K562 (cell line): ENCODE measurements around the gene C6orf89. TPM values are rescaled to one million over a fixed set of nuclear protein-coding genes. Genes with fewer than 3 reads are reported as not detected.

Source experiments
- CLOCK ChIP-seq: fragments of 250-450 bp; sonication (Bioruptor Pico); IDR thresholded peaks from 2 replicates; pipeline ENCODE4 v1.4.0; 2020; ENCODE audit warnings: mild to moderate bottlenecking, moderate library complexity, borderline replicate concordance
- CREBBP ChIP-seq: IDR thresholded peaks from one replicate; pipeline ENCODE4 v1.6.1; 2012; ENCODE audit warnings: low read depth, mild to moderate bottlenecking, control low read depth, inconsistent platforms, low read length
- DMBX1 ChIP-seq: fragments of 250-450 bp; sonication (Bioruptor Pico); IDR thresholded peaks from 2 replicates; pipeline ENCODE4 v1.8.0; 2022; ENCODE audit warnings: inconsistent platforms, mild to moderate bottlenecking, moderate library complexity, borderline replicate concordance
- HBP1 ChIP-seq: fragments of 450-650 bp; formaldehyde crosslinking; IDR thresholded peaks from 2 replicates; pipeline ENCODE4 v1.4.0; 2022; ENCODE audit warnings: missing genetic modification characterization
- HDGF ChIP-seq: fragments of 450-650 bp; IDR thresholded peaks from 2 replicates; pipeline ENCODE4 v1.6.1; 2016
- IRF2 ChIP-seq: sonication (generic); formaldehyde crosslinking; IDR thresholded peaks from 2 replicates; pipeline ENCODE4 v1.8.1; 2022; ENCODE audit warnings: mild to moderate bottlenecking, missing genetic modification reagents
- LARP7 ChIP-seq: fragments of 450-650 bp; IDR thresholded peaks from 2 replicates; pipeline ENCODE4 v1.6.1; 2016
- MBD2 ChIP-seq: sonication (generic); IDR thresholded peaks from 2 replicates; pipeline ENCODE4 v1.6.1; 2016; ENCODE audit warnings: low read depth, borderline replicate concordance
- NCOA2 ChIP-seq, 2 experiments: fragments of 450-650 bp; IDR thresholded peaks; 2 replicates each; pipeline ENCODE4 v1.6.1; 2018; ENCODE audit warnings: mild to moderate bottlenecking in 2 of 2, moderate library complexity in 1 of 2; ENCODE audit not compliant: partially characterized antibody in 2 of 2
- POLR2G ChIP-seq: fragments of 200-400 bp; formaldehyde crosslinking; IDR thresholded peaks from 2 replicates; pipeline ENCODE4 v1.6.1; 2017; ENCODE audit warnings: low read depth, mild to moderate bottlenecking, antibody characterized with exemption, low read length, moderate library complexity
- PTTG1 ChIP-seq: fragments of 450-650 bp; IDR thresholded peaks from 2 replicates; pipeline ENCODE4 v1.6.1; 2016; ENCODE audit warnings: low read depth, mild to moderate bottlenecking, missing genetic modification characterization, missing compliant biosample characterization
- RFX5 ChIP-seq: IDR thresholded peaks from 2 replicates; pipeline ENCODE4 v1.6.1; 2011; ENCODE audit warnings: low read depth, mild to moderate bottlenecking, improper control_type of control experiment, low read length
- SAFB ChIP-seq: fragments of 200-400 bp; formaldehyde crosslinking; IDR thresholded peaks from 2 replicates; pipeline ENCODE4 v1.6.1; 2017; ENCODE audit warnings: low read depth, low read length, borderline replicate concordance
- SMAD1 ChIP-seq: fragments of 150-350 bp; IDR thresholded peaks from 2 replicates; pipeline ENCODE4 v1.6.1; 2014; ENCODE audit warnings: low read length, low read depth; ENCODE audit not compliant: partially characterized antibody
- SMAD4 ChIP-seq: fragments of 250-450 bp; sonication (Bioruptor Pico); conservative IDR thresholded peaks from 2 replicates; pipeline ENCODE4 v1.8.0; 2021; ENCODE audit warnings: inconsistent platforms, mild to moderate bottlenecking, moderate library complexity
- TAF7 ChIP-seq: fragments of 450-650 bp; IDR thresholded peaks from 2 replicates; pipeline ENCODE4 v1.6.1; 2016; ENCODE audit warnings: missing genetic modification characterization, missing compliant biosample characterization
- TBL1XR1 ChIP-seq, 2 experiments: IDR thresholded peaks; 2 replicates each; pipeline ENCODE4 v1.6.1; 2012; ENCODE audit warnings: improper control_type of control experiment in 2 of 2, low read length in 2 of 2, mild to moderate bottlenecking in 1 of 2
- U2AF2 ChIP-seq: fragments of 200-400 bp; formaldehyde crosslinking; optimal IDR thresholded peaks from 2 replicates; pipeline ENCODE3; 2017; ENCODE audit warnings: low read depth, mild to moderate bottlenecking, low read length
- YBX1 ChIP-seq: fragments of 450-650 bp; IDR thresholded peaks from 2 replicates; pipeline ENCODE4 v1.7.1; 2016; ENCODE audit warnings: mild to moderate bottlenecking
- ZC3H4 ChIP-seq: sonication (generic); formaldehyde crosslinking; IDR thresholded peaks from 2 replicates; pipeline ENCODE4 v1.9.0; 2021; ENCODE audit warnings: missing genetic modification reagents, borderline replicate concordance
- ZFX ChIP-seq: sonication (generic); formaldehyde crosslinking; IDR thresholded peaks from 2 replicates; pipeline ENCODE4 v1.8.0; 2022; ENCODE audit warnings: mild to moderate bottlenecking, missing genetic modification reagents, moderate library complexity
- ZNF140 ChIP-seq: fragments of 250-450 bp; sonication (Bioruptor Pico); IDR thresholded peaks from 2 replicates; pipeline ENCODE4 v1.8.0; 2021; ENCODE audit warnings: moderate library complexity, mild to moderate bottlenecking, inconsistent platforms
- ZNF507 ChIP-seq: conservative IDR thresholded peaks from 2 replicates; pipeline ENCODE4 v1.6.1; 2017; ENCODE audit warnings: missing genetic modification characterization, missing compliant biosample characterization
- polyA plus RNA-seq, 8 experiments: library from polyadenylated mRNA; depleted of rRNA in 4 of 8; stranded (reverse) in 5 of 8; unstranded in 3 of 8; fragments of >200 nt; fragmentation: Nextera tagmentation in 2 of 8; fragmentation: Illumina TruSeq in 1 of 8; extraction: Ambion mirVana in 2 of 8; extraction: Trizol in 1 of 8; gene quantifications; 2 replicates each; pipeline versions ENCODE4 v1.2.1 to v1.2.3, GENCODE V29; 2011 to 2014; ENCODE audit warnings: inconsistent platforms in 1 of 8, missing spikeins in 1 of 8
- total RNA-seq, 7 experiments: library from RNA; depleted of rRNA in 6 of 7; stranded (reverse); fragments of >200 nt in 6 of 7; fragmentation: Illumina TruSeq in 2 of 7; extraction: Trizol in 2 of 7; gene quantifications; 2 replicates each; pipeline versions ENCODE4 v1.2.1 to v1.2.3, GENCODE V29; 2011 to 2021; ENCODE audit warnings: low replicate concordance in 1 of 7

C6orf89 gene
- total and polyA plus RNA-seq, 9 of the 15 experiments (the other 6 are each of a cell fraction or from before 2014, with no cell fraction given), result 35.2 to 111 (median 58.5) TPM

- TF ChIP-seq HBP1 (peak; percentile 66; the same call in 1 of the 2 replicates), CREBBP (no peak), MBD2 (peak; percentile 80; the same call in 1 of the 2 replicates), PTTG1 (tag) (no peak), ZNF140 (no peak), IRF2 (CRISPR knock-in tag) (no peak), SAFB (0 out of 2 replicates have a peak, but pooled peaks have one; percentile 50), ZFX (CRISPR knock-in tag) (peak; percentile 90), LARP7 (peak; percentile 84; the same call in 1 of the 2 replicates), TBL1XR1 (IDR thresholded peaks at IDR 0.05; ENCODE audit: low read length in 2 of 2) (peak; percentile 47 to 89; a peak in 3 of 4 replicates), U2AF2 (no peak), SMAD4 (peak; percentile 79), HDGF (no peak), DMBX1 (CRISPR knock-in tag) (peak; percentile 61; the same call in 1 of the 2 replicates), ZC3H4 (CRISPR knock-in tag) (no peak), ZNF507 (tag) (no peak), CLOCK (CRISPR knock-in tag) (0 out of 2 replicates have a peak, but pooled peaks have one; percentile 23), NCOA2 (IDR thresholded peaks at IDR 0.05; ENCODE audit: partially characterized antibody in 2 of 2) (no peak), RFX5 (no peak), SMAD1 (no peak), TAF7 (no peak; the same call in 1 of the 2 replicates), YBX1 (no peak), POLR2G (peak; percentile 85)
Measured at GRCh38 chr6:36885461-36886401, at the start of gene C6orf89 (continued).
